GM18907 (cell line): ENCODE measurements around the gene CDH4.

Source experiments
- ATAC-seq: cut with Tn5 transposase; IDR thresholded peaks from one replicate; pipeline ENCODE4 v1.9.1; 2021; ENCODE audit warnings: mild to moderate bottlenecking, moderate library complexity; ENCODE audit not compliant: unreplicated experiment

CDH4 gene

GRCh38 chr20:61925555-61926252 lies 673.6 kb downstream of the CDH4 start:
- no peak for ATAC-seq

DNA sequence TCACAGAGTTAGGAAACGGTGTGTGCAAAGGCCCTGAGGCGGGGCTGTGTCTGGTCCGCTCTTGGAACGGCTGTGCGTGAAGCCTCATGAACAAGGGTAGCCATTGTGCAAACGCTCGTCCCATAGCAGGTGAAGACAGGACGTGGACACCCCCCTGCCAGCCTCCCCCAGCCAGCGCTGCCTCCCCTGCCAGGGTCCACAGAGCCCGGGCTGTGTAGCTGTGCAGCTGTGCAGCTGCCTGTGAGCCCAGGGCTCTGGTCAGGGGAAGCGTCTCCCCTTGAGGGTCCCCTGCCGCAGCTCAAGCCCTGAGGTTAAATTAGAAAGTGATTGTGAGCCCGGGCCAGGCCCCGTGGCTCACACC lies 674.2 kb downstream of the CDH4 start:
- ATAC-seq = no peak

DNA sequence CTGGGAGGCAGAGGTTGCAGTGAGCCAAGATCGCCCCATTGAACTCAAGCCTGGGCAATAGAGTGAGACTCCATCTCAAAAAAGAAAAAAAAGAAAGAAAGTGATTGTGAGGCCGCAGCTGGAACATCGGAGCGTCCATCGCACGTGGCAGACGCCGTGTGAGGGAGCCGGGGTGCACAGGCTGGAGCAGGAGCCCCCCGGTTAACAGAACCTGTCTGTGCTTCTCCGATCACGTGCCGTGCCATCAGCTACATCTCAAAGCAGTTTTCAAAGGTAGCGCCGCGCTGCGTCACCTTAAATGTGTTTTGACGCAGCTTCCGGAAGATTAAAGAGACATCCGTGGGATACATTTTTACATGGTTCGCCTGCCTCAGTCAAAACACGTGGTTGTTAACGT lies 674.7 kb downstream of the CDH4 start:
- no peak for ATAC-seq

DNA sequence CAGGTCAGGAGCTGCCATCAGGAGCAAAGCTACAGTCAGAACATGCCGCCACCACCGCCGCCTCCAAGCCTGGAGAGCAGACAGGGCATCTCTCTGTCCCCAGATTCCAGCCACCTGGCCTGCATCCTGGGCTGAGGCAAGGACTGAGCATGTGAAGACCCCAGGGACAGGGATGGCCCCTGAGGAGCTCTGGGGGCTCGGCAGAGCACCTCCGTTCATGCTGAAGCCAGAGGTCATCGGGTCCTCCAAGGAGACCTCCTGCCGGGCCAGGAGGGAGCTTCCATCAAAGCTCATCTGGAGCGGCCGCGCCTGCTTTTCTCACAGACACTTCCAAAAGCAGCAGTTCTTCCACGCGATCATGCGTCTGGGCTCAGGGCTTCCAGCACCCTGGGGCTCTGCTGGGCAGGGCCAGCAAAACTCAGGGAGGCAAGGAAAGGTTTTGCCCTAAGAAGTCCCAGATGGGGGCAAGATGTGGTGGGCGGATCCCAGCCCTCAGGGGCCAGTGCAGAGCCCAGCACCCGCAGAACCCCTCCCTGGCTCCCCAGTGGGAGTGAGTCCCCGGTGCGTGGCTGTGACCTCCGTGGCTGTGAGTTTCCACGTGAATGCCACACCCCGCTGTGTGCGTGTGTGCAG lies 675.2 kb downstream of the CDH4 start:
- no peak for ATAC-seq

GRCh38 chr20:61927826-61928541 lies 675.9 kb downstream of the CDH4 start:
- no peak for ATAC-seq

DNA sequence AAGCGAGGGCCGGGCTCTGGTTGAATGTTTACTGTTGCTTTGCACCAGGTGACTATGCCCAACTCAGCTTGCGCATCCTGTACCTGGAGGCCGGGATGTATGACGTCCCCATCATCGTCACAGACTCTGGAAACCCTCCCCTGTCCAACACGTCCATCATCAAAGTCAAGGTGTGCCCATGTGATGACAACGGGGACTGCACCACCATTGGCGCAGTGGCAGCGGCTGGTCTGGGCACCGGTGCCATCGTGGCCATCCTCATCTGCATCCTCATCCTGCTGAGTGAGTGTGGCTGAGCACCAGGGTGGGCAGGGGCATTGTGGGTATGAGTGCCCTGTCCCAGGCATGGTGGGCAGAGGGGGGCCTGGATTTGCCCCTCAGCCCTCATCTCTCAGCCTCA lies 677.5 kb downstream of the CDH4 start:
- no peak for ATAC-seq

DNA sequence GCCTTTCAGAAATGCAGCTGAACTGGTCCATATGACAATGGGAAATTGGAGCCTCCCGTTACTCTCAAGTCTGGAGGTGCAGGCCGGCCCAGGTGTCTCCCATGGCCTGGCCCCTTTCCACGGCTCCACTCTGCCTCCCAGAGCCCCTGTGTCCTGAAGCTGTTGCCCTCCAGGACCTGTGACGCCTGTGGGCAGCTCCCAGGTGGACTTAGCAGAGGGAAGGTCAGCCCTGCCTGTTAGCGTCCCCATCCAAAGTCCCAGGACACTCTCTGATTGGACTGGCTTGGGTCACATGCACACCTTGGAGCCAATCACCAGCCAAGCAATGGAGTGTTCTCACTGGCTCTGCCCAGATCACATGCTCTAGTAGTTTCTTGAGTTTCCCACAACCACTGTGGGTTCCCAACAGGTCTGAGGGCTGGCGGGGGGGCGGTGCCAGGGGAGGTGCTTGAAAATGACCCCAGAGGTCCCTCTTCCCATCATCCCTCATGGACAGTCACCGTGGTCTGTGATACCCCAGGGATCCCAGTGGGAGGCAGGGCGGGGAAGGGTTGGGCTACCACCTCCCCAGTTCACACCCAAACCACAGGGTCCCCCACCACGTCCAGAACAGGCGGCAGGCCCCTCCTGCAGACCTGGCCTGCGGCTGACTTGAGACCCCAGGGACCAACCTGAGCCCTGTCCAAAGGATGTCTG lies 678.1 kb downstream of the CDH4 start:
- no peak for ATAC-seq

DNA sequence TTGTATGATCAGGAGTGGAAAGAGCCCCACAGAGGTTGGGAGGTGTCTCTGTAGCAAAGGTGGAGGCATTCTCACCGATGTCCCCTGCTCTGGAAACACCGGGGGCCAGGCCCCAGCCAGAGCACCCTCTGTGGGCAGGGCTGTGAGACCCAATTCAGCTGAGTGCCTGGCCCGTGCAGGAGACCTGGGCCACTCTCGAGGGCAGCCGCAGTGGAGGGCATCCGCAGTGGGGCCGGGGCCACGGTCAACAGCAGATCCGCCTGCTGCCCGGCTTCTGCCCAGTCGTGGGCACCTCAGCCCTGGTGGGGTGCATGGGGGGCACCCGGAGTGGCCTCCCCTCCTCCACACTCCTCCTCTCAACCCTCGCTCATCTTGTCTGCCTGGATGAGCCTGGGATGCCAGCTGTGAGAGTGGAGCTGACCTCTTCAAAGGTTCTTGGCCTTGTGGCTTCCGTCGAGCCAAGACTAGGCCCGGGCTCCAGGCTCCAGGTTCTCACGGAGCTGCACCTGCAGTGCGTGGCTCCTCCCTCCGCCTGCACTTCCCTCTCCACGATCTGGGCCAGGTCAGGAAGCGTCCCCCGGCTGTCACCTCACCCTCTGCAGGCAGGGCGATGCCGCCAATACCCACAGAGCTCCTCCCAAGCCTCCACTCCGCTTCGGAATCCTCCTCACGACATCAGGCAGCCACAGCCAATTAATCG lies 678.9 kb downstream of the CDH4 start:
- ATAC-seq = no peak

GRCh38 chr20:61931476-61932198 lies 679.6 kb downstream of the CDH4 start:
- no peak for ATAC-seq

- no peak for ATAC-seq
Observed at GRCh38 chr20:61932199-61932592, 680.1 kb downstream of the CDH4 start.

DNA sequence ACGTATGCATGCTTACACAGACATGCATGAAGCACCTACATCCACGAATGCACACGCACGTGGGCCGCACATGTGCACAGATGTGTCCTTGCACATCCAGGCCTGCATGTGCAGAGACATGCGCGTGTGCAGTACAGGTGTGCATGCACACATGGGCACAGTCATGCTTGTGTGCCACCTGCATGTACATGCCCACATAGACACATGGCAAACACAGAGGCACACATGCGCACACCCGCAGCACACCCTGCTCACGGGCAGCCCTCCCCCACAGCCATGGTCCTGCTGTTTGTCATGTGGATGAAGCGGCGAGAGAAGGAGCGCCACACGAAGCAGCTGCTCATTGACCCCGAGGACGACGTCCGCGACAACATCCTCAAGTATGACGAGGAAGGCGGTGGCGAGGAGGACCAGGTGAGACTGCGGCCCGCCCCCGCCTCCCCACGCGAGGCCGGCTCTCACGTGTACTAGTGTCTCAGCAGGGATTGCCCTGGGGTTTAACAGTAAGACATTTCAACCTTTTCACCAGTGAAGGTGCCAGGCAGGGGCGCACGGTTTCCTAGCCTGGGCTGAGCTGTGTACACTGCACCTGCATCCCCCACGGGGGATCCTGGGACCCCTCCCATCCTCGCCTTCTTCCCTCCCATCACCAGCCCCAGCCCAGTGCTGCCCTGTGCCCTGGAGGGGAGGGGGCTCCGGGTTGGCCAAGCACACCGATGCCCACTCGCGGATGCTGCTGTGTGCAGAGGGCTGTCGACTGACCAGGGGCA lies 680.8 kb downstream of the CDH4 start:
- ATAC-seq = no peak

DNA sequence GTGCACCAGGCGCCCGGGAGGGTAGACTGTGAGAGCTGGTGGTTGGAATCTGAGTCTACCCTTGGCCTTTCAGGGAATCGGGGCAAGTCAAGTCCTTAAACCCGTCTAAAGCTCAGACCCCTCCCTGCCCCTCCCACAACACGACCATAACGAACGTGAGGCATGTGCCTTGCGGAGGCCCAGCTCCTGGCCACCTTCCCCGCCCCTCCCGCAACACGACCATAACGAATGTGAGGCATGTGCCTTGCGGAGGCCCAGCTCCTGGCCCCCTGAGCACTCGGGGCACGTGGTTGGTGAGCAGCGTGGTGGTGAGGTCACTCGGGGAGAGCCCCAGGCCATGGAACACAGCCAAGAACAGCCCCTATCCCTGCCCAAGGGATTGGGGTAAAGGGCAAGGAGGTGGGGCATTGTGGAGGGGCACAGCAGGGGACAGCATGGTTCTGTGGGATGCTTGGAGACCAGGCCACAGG lies 681.5 kb downstream of the CDH4 start:
- ATAC-seq = no peak

- no peak for ATAC-seq
Observed at GRCh38 chr20:61933951-61934715, 682.1 kb downstream of the CDH4 start.

DNA sequence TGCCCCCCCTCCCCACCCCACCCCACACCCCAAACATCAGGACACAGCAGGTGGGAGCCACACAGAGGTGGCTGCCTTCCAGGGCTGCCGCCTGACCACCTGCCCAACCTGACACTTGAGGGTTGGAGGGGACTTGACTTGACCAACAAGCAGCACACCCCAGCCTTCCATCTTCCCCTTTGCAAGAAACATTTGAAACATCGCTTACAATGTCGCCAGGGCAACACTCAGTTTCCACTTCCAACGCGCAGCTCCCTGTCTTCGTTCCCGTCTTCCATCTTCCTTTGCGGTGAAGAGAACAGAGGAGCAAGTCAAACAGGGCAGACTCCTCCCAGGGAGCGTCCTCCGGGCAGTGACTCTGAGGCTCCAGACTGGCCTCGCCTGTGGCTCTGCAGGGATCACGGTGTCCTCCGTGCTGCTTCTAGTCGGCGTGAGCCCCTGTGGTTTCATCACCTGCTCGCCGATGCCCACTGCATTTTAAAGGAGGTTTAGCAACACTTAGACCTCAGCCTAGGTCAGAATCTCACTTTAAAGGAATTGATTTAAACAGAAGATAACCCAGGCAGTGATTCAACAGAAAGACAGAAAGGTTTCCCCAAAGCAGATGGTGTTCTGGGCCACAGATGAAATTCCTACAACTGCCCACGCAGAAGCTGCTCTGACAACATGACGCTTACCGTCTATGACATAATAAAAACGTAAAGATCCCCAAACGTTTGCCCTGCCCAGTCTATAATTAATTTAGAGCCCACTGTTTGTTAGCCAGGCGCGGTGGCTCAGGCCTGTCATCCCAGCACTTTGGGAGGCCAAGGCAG lies 682.9 kb downstream of the CDH4 start:
- no peak for ATAC-seq

DNA sequence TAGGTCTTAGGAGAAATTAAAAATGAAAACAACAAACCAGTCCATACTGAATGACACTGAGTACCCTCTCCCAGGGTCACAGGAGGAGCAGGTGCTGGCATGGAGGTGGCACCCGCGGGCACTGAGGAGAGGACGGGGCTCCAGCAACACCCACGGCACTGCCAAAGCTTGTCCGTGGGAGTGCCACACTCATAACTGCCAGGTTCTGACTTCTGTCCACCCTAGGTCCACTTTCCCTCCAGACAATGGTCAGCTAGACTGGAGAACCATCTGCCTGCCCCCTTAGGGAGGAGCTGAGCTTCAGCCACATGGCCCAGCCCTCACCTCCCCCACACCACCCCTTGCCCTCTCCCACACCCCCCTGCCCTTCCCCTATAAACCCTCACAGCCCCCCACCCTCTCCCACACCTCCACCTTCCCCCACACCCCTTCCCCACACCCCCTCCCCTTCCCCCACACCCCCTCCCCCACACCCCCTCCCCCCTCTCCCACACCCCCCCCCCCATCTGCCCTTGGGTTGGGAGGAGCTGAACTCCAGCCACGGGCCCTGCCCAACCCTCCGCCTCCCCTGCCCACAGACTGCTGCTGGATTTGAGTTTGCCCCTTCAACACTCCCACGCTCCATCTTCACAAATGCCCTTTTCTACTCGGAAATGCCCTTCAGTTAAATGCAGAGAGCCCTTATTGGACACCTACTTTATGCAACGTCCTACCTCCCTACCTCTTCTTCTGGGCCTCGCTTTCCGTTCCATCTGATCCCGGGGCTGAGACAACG lies 684.1 kb downstream of the CDH4 start:
- ATAC-seq = no peak

DNA sequence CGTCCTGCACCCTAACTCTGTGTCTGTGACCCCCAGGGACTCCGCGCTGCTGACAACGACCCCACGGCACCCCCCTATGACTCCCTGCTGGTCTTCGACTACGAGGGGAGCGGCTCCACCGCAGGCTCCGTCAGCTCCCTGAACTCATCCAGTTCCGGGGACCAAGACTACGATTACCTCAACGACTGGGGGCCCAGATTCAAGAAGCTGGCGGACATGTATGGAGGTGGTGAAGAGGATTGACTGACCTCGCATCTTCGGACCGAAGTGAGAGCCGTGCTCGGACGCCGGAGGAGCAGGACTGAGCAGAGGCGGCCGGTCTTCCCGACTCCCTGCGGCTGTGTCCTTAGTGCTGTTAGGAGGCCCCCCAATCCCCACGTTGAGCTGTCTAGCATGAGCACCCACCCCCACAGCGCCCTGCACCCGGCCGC lies 684.7 kb downstream of the CDH4 start:
- no peak for ATAC-seq
